KBM-7 (cell line): ENCODE data around the gene IGFALS.

Experiments used
- DNase-seq: peaks from one replicate; pipeline ENCODE4 v3.0.0-alpha.2; 2015
- in situ Hi-C: fragments of 300-500 bp; cut with MboI; formaldehyde crosslinking; loops from 2 replicates; pipeline ENCODE4 v1.14.3; 2020; ENCODE audit warnings: low sequenced_read_pairs, low pct_unique_long_range_greater_than_20kb, mixed read lengths

IGFALS gene

GRCh38 chr16:1779741-1780676 is 13.5 kb downstream of the IGFALS start:
- DNase-seq, result no peak
- in situ Hi-C loops, result no loop called here

DNA sequence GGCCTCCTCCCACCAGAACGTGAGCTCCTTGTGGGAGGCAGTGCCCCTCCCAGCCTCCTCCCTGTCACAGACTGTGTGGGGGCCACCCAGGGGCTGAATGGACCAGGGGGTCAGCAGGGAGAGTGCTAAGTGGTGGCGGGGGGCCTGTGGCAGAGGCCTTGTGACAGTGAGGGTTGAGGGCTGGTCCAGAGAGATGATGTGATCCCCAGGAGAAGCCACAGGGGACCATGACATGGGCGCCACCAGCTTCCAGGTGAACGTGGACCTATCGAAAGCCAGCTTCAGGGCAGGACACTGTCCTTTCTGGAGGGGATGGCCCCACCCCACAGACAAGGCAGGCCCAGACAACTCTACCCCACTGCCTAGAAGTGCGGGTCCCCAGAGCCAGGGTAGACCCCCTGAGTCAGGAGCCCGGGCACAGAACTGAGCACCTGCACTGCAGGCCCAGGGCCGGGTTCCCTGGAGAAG is 14.2 kb downstream of the IGFALS start:
- no peak for DNase-seq
- in situ Hi-C loops, result no loop called here

- in situ Hi-C loops, result no loop called here
- DNase-seq, result no peak
These were observed 15.0 kb downstream of the IGFALS start for GRCh38 chr16:1778200-1779179.

GRCh38 chr16:1777375-1778199 is 15.9 kb downstream of the IGFALS start:
- in situ Hi-C loops, result no loop called here
- DNase-seq, result no peak

- in situ Hi-C loops, result no loop called here
- DNase-seq, result no peak
These were observed 16.5 kb downstream of the IGFALS start for GRCh38 chr16:1776991-1777374.

DNA sequence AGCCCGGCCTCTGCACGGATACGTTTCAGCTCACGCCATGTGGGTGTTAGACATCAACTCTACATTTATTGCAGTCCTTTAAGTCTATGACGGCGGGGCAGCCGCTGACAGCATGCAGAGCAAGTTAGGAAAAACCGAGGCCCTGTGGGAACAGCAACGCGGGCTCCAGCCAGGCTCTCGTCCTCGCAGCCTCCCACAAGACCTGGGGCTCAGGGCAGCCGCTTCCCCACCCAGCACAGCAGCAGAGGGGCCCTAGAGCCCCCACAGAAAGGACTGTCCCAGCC is 16.9 kb downstream of the IGFALS start:
- no peak for DNase-seq
- in situ Hi-C loops, result no loop called here

DNA sequence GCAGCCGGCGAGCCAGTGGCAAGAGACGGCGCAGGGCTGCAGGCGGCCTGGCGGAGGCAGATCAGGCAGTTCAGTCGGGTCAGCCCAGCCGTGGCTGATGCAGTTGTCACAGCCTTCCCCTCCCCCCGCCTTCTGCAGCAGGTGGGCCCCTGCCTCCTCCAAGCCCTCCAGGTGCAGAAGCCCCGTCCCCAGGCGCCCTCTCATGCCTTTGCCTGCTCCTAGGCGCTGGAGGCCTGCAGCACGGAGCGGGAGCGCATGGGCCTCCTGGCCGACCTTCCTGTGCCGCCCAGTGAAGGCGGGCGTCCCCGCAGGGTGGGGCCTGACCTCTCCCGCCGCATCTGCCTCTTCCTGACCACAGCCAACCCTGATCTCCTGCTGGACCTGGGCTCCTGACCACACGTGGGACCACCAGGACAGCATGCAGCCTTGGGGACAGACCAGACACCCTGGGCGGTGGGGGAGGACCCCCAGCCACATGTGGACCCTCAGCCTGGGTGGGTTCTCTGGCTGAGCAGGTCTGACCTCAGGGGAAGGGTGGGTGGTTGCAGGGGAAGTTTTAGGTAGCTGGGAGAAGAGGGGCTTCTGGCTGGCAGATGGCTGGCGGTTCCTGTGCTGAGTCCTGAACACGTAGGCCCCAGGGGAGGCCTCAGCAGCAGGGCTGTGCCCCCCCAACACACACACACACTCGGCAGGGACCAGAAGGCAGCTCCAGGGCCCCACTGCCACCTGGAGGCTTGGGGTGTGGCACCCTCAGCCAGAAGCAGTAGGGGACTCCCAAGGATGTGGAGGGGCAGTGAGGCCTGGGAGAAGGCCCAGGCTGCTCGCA is 17.4 kb downstream of the IGFALS start:
- no peak for DNase-seq
- in situ Hi-C loops, result no loop called here

GRCh38 chr16:1775006-1775845 is 18.3 kb downstream of the IGFALS start:
- DNase-seq, result no peak
- in situ Hi-C loops, result no loop called here

- in situ Hi-C loops, result no loop called here
- DNase-seq, result no peak
These were observed 19.1 kb downstream of the IGFALS start for GRCh38 chr16:1774448-1774780.

GRCh38 chr16:1773703-1774447 is 19.6 kb downstream of the IGFALS start:
- in situ Hi-C loops, result no loop called here
- DNase-seq, result peak; percentile 48

DNA sequence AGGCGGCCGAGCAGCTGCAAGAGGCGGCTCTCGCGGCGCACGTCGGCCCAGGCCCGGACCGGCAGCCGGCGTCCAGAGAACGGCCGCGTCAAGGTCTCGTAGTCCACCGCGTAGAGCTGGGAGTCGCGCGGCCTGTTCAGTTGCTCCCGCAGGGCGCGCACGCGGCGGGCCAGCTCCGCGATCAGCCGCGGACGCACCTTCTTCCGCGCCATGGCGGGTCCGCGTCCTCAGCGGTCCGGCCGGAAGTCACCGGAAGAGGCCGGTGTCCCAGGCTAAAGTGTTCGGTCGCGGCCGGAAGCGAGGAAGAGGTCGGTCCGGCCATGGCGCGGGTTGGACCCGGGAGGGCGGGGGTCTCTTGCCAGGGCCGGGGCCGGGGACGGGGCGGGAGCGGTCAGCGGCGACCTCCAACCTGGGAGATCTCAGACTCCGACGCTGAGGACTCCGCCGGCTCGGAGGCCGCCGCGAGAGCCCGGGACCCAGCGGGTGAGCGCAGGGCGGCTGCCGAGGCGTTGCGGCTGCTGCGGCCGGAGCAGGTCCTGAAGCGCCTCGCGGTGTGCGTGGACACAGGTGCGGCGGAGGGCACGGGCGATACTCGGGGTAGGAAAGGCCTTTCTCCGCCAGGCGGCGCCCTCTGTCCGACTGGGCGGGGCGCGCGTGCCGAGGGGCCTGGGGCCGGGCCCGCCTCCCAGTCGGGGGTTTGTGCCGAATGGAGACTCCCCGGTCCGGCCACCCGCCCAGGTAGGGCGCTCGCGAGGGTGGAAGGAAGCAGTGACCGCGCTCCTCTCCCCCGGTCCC is 20.4 kb downstream of the IGFALS start, which contains the start of gene MRPS34:
MRPS34 (minus strand) TSS at position 227 of the 795 bp plus-strand sequence; CDS start at position 212, 15 bp downstream.
- in situ Hi-C loops, result no loop called here
- DNase-seq, result peak; percentile 78

DNA sequence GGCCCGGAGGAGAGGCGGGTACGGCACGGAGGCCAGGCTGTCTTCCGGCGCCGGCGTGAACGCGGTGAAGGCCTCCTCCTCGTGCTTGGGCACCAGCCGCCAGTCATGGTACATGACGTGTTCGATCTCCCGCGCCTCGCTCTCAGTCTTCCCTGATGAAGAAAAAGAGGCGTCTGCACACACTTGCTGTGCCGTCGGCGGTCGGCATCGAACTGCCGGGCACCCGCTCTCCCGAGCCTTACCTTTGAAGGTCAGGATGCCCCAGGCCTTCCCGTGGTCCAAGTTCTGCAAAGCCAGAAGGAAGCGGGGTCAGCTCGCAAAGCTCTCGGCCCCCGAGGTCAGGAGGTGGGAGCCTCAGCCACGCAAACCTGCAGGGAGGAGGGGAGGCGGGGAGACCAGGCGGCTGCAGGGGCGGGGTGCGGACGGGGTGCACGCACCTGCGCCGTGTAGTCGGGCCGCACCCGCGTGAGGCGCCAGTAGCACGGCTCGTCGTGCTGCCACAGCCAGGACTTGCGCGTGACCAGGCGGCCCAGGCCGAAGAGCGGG is 21.1 kb downstream of the IGFALS start, which contains the start of gene EME2:
EME2 (plus strand) TSS at position 449 of the 546 bp plus-strand sequence. CDS start 418 bp downstream, outside the sequence.
- DNase-seq, result no peak
- in situ Hi-C loops, result no loop called here

GRCh38 chr16:1771864-1772361 is 21.6 kb downstream of the IGFALS start:
- peak; percentile 41 for DNase-seq
- in situ Hi-C loops, result no loop called here

GRCh38 chr16:1771188-1771863 is 22.2 kb downstream of the IGFALS start, which contains the start of gene NME3:
NME3 (minus strand) TSS chr16:1771543; CDS start chr16:1771534, 9 bp downstream.
- DNase-seq, result peak; percentile 19
- in situ Hi-C loops, result no loop called here
